SK-N-SH (cell line): ENCODE data around the gene OTC. TPM values are rescaled to one million over a fixed set of nuclear protein-coding genes. Genes with fewer than 3 reads are reported as not detected.

Experiments used
- CTCF ChIA-PET: fragments of 300-600, 350-600 bp; formaldehyde crosslinking; extraction: SDS; loops from one replicate; lab custom pipeline; 2021; lab: Yijun Ruan, JAX
- POLR2A ChIA-PET: fragments of 350-600 bp; sonication (Branson Sonifier 250); formaldehyde crosslinking; extraction: SDS; loops from one replicate; lab custom pipeline; 2020; ENCODE audit warnings: antibody characterized with exemption, inconsistent platforms; lab: Yijun Ruan, JAX
- DNase-seq: peaks from one replicate; pipeline ENCODE4 v3.0.0; 2012
- H2AFZ ChIP-seq: fragments of 200-600 bp; sonication (generic); 2 replicates; pipeline ENCODE4 v1.8.1; 2016; ENCODE audit warnings: antibody characterized with exemption, mild to moderate bottlenecking, low read depth
- H3F3A ChIP-seq: fragments of 200-600 bp; sonication (generic); replicated peaks from 2 replicates; pipeline ENCODE3; 2016; ENCODE audit warnings: antibody characterized with exemption, mild to moderate bottlenecking; ENCODE audit not compliant: insufficient read depth
- H3K27ac ChIP-seq, 2 experiments: fragments of 200-500 bp in 1 of 2; fragments of 200-600 bp in 1 of 2; sonication (Bioruptor generic) in 1 of 2; sonication (generic), shearing (Covaris generic) in 1 of 2; 2 replicates each; pipeline versions ENCODE4 v1.5.1 to v1.6.1; 2014 to 2016; ENCODE audit warnings: low read depth in 2 of 2, inconsistent platforms in 1 of 2, low read length in 1 of 2, mild to moderate bottlenecking in 1 of 2, mixed read lengths in 1 of 2
- H3K27me3 ChIP-seq: fragments of 200-600 bp; sonication (generic), shearing (Covaris generic); 2 replicates; pipeline ENCODE4 v1.6.1; 2016; ENCODE audit warnings: mixed run types; ENCODE audit not compliant: insufficient read depth
- H3K36me3 ChIP-seq, 2 experiments: fragments of 200-500 bp in 1 of 2; fragments of 200-600 bp in 1 of 2; sonication (Bioruptor generic) in 1 of 2; sonication (generic) in 1 of 2; replicated peaks in 1 of 2; 2 replicates each; pipeline versions ENCODE3 to v1.5.1; 2014 to 2016; ENCODE audit warnings: low read length in 1 of 2, mild to moderate bottlenecking in 1 of 2; ENCODE audit not compliant: insufficient read depth in 2 of 2, control insufficient read depth in 1 of 2
- H3K4me1 ChIP-seq, 2 experiments: fragments of 200-500 bp in 1 of 2; fragments of 200-600 bp in 1 of 2; sonication (Bioruptor generic) in 1 of 2; sonication (generic), shearing (Covaris generic) in 1 of 2; 2 replicates each; pipeline versions ENCODE4 v1.5.1 to v1.6.1; 2014 to 2016; ENCODE audit warnings: low read depth in 1 of 2, low read length in 1 of 2, mixed run types in 1 of 2; ENCODE audit not compliant: insufficient read depth in 2 of 2, control insufficient read depth in 1 of 2
- H3K4me2 ChIP-seq: fragments of 200-600 bp; sonication (generic), shearing (Covaris generic); 2 replicates; pipeline ENCODE4 v1.6.1; 2017; ENCODE audit warnings: mixed run types
- H3K4me3 ChIP-seq, 2 experiments: fragments of 200-500 bp in 1 of 2; fragments of 200-600 bp in 1 of 2; sonication (Bioruptor generic) in 1 of 2; sonication (generic), shearing (Covaris generic) in 1 of 2; 2 replicates each; pipeline versions ENCODE4 v1.5.1 to v1.8.1; 2014 to 2016; ENCODE audit warnings: low read depth in 2 of 2, inconsistent platforms in 1 of 2, low read length in 1 of 2, mild to moderate bottlenecking in 1 of 2, mixed read lengths in 1 of 2, moderate library complexity in 1 of 2
- H3K79me2 ChIP-seq: fragments of 200-600 bp; sonication (generic); 2 replicates; pipeline ENCODE4 v1.8.1; 2017; ENCODE audit warnings: mild to moderate bottlenecking; ENCODE audit not compliant: insufficient read depth
- H3K9ac ChIP-seq: fragments of 200-600 bp; sonication (generic); 2 replicates; pipeline ENCODE4 v1.6.1; 2017; ENCODE audit warnings: mixed run types
- H3K9me2 ChIP-seq: fragments of 200-600 bp; sonication (generic); 2 replicates; pipeline ENCODE4 v1.6.1; 2017; ENCODE audit warnings: mixed run types
- H3K9me3 ChIP-seq: fragments of 200-600 bp; sonication (generic); 2 replicates; pipeline ENCODE4 v1.6.1; 2017; ENCODE audit warnings: mixed run types, mild to moderate bottlenecking, moderate library complexity
- H4K20me1 ChIP-seq: fragments of 200-600 bp; sonication (generic); 2 replicates; pipeline ENCODE4 v1.6.1; 2017; ENCODE audit warnings: mild to moderate bottlenecking, mixed run types; ENCODE audit not compliant: insufficient read depth
- CHD2 ChIP-seq: fragments of 150-350 bp; IDR thresholded peaks from 2 replicates; pipeline ENCODE4 v1.6.1; 2018; ENCODE audit warnings: low read length; ENCODE audit not compliant: partially characterized antibody
- EZH2phosphoT487 ChIP-seq: fragments of 200-600 bp; sonication (generic); IDR thresholded peaks from 2 replicates; pipeline ENCODE4 v1.6.1; 2017; ENCODE audit warnings: low read depth, mixed run types, mild to moderate bottlenecking, antibody characterized with exemption, moderate library complexity, borderline replicate concordance
- FOSL2 ChIP-seq: IDR thresholded peaks from 2 replicates; pipeline ENCODE4 v1.4.0; 2012; ENCODE audit warnings: low read depth, mild to moderate bottlenecking, moderate library complexity, borderline replicate concordance
- FOXJ3 ChIP-seq: sonication (generic); formaldehyde crosslinking; IDR thresholded peaks from 2 replicates; pipeline ENCODE4 v1.5.1; 2020; ENCODE audit warnings: mild to moderate bottlenecking, missing genetic modification reagents
- FOXM1 ChIP-seq: IDR thresholded peaks from 2 replicates; pipeline ENCODE4 v1.4.0; 2012; ENCODE audit warnings: low read depth, mild to moderate bottlenecking
- GABPA ChIP-seq: IDR thresholded peaks from 2 replicates; pipeline ENCODE4 v1.4.0; 2012; ENCODE audit warnings: low read depth, mild to moderate bottlenecking
- JUND ChIP-seq: IDR thresholded peaks from 2 replicates; pipeline ENCODE4 v1.4.0; 2012
- MXI1 ChIP-seq: IDR thresholded peaks from 2 replicates; pipeline ENCODE4 v1.6.1; 2012; ENCODE audit warnings: mild to moderate bottlenecking, low read depth, low read length, improper control_type of control experiment
- NRF1 ChIP-seq: IDR thresholded peaks from 2 replicates; pipeline ENCODE4 v1.6.1; 2012; ENCODE audit warnings: low read depth, mild to moderate bottlenecking, low read length
- POLR2AphosphoS5 ChIP-seq: IDR thresholded peaks from 2 replicates; pipeline ENCODE4 v1.6.1; 2012; ENCODE audit warnings: low read depth, low read length
- RAD21 ChIP-seq: IDR thresholded peaks from 2 replicates; pipeline ENCODE4 v1.6.1; 2012; ENCODE audit warnings: mild to moderate bottlenecking, low read length
- SMC3 ChIP-seq: IDR thresholded peaks from 2 replicates; pipeline ENCODE4 v1.6.1; 2012; ENCODE audit warnings: low read depth, low read length, improper control_type of control experiment
- TEAD4 ChIP-seq: IDR thresholded peaks from 2 replicates; pipeline ENCODE4 v1.4.0; 2012; ENCODE audit warnings: mild to moderate bottlenecking, borderline replicate concordance; ENCODE audit not compliant: insufficient read depth
- YY1 ChIP-seq: IDR thresholded peaks from 2 replicates; pipeline ENCODE4 v1.4.0; 2012; ENCODE audit warnings: low read depth, mild to moderate bottlenecking
- WGBS: methylation state at CpG from one replicate; pipeline ENCODE4 v1.1.6; 2017; ENCODE audit warnings: low lambda C conversion rate; 5-methylcytosine and 5-hydroxymethylcytosine counted together
- polyA plus RNA-seq, 3 experiments: library from polyadenylated mRNA; depleted of rRNA; stranded (reverse); fragments of >200 nt; gene quantifications; 2 replicates each; pipeline ENCODE4 v1.2.3, GENCODE V29; 2012
- TF ChIP-seq, protein P1 (sequence below): IDR thresholded peaks from 2 replicates; pipeline ENCODE4 v1.6.1; 2012; ENCODE audit warnings: mild to moderate bottlenecking, low read depth, low read length, moderate library complexity
- TF ChIP-seq, protein P2 (sequence below): fragments of 150-350 bp; IDR thresholded peaks from 2 replicates; pipeline ENCODE4 v1.6.1; 2017; ENCODE audit warnings: antibody characterized with exemption, low read length, low read depth, borderline replicate concordance
- TF ChIP-seq, protein P3 (sequence below): IDR thresholded peaks from 2 replicates; pipeline ENCODE4 v1.4.0; 2012; ENCODE audit warnings: low read depth, borderline replicate concordance

Gene OTC
- polyA plus RNA-seq, 1 of the 3 experiments (the other 2 are of a cell fraction), result not detected

DNA sequence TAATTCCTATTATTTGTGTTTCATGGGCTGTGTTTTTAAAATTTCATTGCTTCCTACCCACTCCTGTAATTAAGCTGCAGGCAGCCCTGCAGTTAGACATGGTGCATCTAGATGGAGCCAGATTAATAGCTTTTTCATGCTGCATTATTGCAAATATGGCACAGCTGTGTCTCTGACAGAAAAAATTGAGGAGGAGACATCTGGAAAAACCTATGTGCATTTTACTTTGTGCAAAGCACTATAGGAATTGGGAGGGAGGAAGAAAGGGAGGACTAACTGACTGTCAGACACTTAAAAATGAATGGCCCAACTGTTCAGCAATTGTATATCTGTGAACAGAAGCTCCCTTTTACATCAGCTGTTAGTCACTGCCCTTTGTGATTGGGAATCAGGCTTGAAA is 17.0 kb upstream of the OTC start (continued):
- no peak for TF ChIP-seq TEAD4

DNA sequence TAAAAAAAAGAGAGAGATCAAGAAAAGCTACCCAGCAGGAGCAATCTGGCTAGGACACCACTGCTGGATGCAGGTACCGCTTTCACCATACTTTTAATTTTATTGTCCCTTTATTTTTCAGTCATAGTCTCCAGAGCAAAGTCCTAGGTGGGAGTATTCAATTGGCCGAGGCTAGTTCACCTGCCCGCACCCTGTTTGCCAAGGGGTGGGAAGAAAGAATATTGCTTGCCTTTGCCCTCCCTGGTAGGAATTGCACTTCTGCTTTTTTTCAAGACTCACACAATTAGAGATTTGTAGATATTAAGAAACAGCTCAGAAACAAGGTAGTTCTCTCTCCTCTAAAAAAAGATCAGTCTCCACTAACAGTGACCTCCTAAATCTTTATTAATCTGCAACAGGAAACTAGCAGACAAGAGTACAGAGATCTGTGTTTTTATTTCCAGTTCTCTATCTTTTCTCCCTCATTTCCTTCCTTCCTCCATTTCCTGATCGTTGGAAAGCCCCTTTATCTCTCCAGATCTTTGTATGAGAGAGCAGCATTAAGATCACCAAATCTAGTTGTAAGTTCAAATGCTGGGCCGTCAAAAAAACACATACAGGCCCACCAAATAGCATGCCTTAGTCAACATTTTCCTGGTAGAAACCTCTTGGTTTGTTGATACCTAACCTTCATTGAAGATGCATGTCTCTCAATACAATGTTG is 15.7 kb upstream of the OTC start:
- H3K79me2 ChIP-seq, result no peaks in the 10 kb centered on the region
- WGBS, result 30% methylated on average over 5 of the region's 5 CpGs
- H3K4me2 ChIP-seq, result no peak overlapping the region
- H3K27me3 ChIP-seq, result peaks cover 18% of the 10 kb centered on the region; the same call in 1 of the 2 replicates
- H3K4me3 ChIP-seq, result no peak overlapping the region
- H4K20me1 ChIP-seq, result no peaks in the 10 kb centered on the region
- H2AFZ ChIP-seq, result no peak overlapping the region
- TF ChIP-seq FOXJ3 (CRISPR knock-in tag) (no peak), JUND (no peak), POLR2AphosphoS5 (no peak), RAD21 (no peak), YY1 (no peak), TEAD4 (no peak), NRF1 (no peak), EZH2phosphoT487 (no peak), MXI1 (no peak), SMC3 (no peak), FOSL2 (no peak), FOXM1 (no peak), GABPA (no peak), CHD2 (no peak)
- TF ChIP-seq, protein P1, sequence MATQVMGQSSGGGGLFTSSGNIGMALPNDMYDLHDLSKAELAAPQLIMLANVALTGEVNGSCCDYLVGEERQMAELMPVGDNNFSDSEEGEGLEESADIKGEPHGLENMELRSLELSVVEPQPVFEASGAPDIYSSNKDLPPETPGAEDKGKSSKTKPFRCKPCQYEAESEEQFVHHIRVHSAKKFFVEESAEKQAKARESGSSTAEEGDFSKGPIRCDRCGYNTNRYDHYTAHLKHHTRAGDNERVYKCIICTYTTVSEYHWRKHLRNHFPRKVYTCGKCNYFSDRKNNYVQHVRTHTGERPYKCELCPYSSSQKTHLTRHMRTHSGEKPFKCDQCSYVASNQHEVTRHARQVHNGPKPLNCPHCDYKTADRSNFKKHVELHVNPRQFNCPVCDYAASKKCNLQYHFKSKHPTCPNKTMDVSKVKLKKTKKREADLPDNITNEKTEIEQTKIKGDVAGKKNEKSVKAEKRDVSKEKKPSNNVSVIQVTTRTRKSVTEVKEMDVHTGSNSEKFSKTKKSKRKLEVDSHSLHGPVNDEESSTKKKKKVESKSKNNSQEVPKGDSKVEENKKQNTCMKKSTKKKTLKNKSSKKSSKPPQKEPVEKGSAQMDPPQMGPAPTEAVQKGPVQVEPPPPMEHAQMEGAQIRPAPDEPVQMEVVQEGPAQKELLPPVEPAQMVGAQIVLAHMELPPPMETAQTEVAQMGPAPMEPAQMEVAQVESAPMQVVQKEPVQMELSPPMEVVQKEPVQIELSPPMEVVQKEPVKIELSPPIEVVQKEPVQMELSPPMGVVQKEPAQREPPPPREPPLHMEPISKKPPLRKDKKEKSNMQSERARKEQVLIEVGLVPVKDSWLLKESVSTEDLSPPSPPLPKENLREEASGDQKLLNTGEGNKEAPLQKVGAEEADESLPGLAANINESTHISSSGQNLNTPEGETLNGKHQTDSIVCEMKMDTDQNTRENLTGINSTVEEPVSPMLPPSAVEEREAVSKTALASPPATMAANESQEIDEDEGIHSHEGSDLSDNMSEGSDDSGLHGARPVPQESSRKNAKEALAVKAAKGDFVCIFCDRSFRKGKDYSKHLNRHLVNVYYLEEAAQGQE, result no peak
- TF ChIP-seq, protein P2, sequence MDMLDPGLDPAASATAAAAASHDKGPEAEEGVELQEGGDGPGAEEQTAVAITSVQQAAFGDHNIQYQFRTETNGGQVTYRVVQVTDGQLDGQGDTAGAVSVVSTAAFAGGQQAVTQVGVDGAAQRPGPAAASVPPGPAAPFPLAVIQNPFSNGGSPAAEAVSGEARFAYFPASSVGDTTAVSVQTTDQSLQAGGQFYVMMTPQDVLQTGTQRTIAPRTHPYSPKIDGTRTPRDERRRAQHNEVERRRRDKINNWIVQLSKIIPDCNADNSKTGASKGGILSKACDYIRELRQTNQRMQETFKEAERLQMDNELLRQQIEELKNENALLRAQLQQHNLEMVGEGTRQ, result no peak
- TF ChIP-seq, protein P3, sequence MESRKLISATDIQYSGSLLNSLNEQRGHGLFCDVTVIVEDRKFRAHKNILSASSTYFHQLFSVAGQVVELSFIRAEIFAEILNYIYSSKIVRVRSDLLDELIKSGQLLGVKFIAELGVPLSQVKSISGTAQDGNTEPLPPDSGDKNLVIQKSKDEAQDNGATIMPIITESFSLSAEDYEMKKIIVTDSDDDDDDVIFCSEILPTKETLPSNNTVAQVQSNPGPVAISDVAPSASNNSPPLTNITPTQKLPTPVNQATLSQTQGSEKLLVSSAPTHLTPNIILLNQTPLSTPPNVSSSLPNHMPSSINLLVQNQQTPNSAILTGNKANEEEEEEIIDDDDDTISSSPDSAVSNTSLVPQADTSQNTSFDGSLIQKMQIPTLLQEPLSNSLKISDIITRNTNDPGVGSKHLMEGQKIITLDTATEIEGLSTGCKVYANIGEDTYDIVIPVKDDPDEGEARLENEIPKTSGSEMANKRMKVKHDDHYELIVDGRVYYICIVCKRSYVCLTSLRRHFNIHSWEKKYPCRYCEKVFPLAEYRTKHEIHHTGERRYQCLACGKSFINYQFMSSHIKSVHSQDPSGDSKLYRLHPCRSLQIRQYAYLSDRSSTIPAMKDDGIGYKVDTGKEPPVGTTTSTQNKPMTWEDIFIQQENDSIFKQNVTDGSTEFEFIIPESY, result no peak
- no peak for DNase-seq
- POLR2A ChIA-PET, result no interaction called here
- CTCF ChIA-PET, result no interaction called here
- no peaks in the 10 kb centered on the region for H3F3A ChIP-seq
- no peak overlapping the region for H3K27ac ChIP-seq
- no peaks in the 10 kb centered on the region for H3K9me3 ChIP-seq
- H3K4me1 ChIP-seq, result no peaks in the 10 kb centered on the region
- H3K36me3 ChIP-seq, result no peaks in the 10 kb centered on the region
- H3K9ac ChIP-seq, result no peak overlapping the region
- no peaks in the 10 kb centered on the region for H3K9me2 ChIP-seq
